ENCODE measurements around the gene RGL3. TPM values are rescaled to one million over a fixed set of nuclear protein-coding genes. Genes with fewer than 3 reads are reported as not detected.
A peak's percentile ranks its signal among the peaks of the same experiment; 100 is the strongest.

Gene RGL3
- total RNA-seq, 1 experiment from 2014 or later, result 53.1 TPM

- no peak overlapping the region for H3K4me3 Mint-ChIP-seq (ENCODE audit: unreplicated experiment)
- CTCF ChIA-PET, result interaction anchor here (0.6 kb wide), 1 partner anchor 308 kb away, joined by 4 read pairs; no protein-coding TSS in a partner anchor
- POLR2A ChIA-PET, result no interaction called here
- DNase-seq, result no peak
- H3K36me3 Mint-ChIP-seq (ENCODE audit: insufficient read depth, unreplicated experiment), result peaks cover 12% of the 10 kb centered on the region
- no peaks in the 10 kb centered on the region for H3K9me3 Mint-ChIP-seq (ENCODE audit: unreplicated experiment)
- H3K4me1 Mint-ChIP-seq (ENCODE audit: low read depth, unreplicated experiment), result no peaks in the 10 kb centered on the region
- H3K9me3 ChIP-seq, result no peaks in the 10 kb centered on the region
- no peaks in the 10 kb centered on the region for H3K36me3 ChIP-seq (ENCODE audit: control insufficient read depth, insufficient read depth, low read length)
- H3K4me1 ChIP-seq, result peaks cover 10% of the 10 kb centered on the region; the same call in 1 of the 2 replicates
- BruUV-seq (replicated peaks), result no TSS peak
- no peak overlapping the region for H3K4me3 ChIP-seq (ENCODE audit: low read depth, low read length)
- no peaks in the 10 kb centered on the region for H3K27me3 ChIP-seq (replicated peaks; ENCODE audit: control insufficient read depth, insufficient read depth, low read length)
- no peak overlapping the region for H3K27ac Mint-ChIP-seq (ENCODE audit: unreplicated experiment)
- intact Hi-C loops (cut with micrococcal nuclease; ENCODE audit: unreplicated experiment), result no loop called here
- TF ChIP-seq CTCF (IDR thresholded peaks at IDR 0.05; ENCODE audit: insufficient read depth in 1 of 2, low read depth in 1 of 2, low read length in 1 of 2, severe bottlenecking in 1 of 2, unreplicated experiment in 1 of 2), result no peak
- H3K27me3 Mint-ChIP-seq (ENCODE audit: insufficient read depth, unreplicated experiment), result no peaks in the 10 kb centered on the region
These were observed 41.4 kb downstream of the RGL3 start for GRCh38 chr19:11377756-11378155.

GRCh38 chr19:11377237-11377636, 41.9 kb downstream of the RGL3 start:
- POLR2A ChIA-PET, result no interaction called here
- H3K4me1 Mint-ChIP-seq (ENCODE audit: low read depth, unreplicated experiment), result no peaks in the 10 kb centered on the region
- no peak for DNase-seq
- H3K4me1 ChIP-seq, result peaks cover 10% of the 10 kb centered on the region; the same call in 1 of the 2 replicates
- TF ChIP-seq CTCF (IDR thresholded peaks at IDR 0.05; ENCODE audit: insufficient read depth in 1 of 2, low read depth in 1 of 2, low read length in 1 of 2, severe bottlenecking in 1 of 2, unreplicated experiment in 1 of 2), result no peak
- no peaks in the 10 kb centered on the region for H3K9me3 ChIP-seq
- peaks cover 12% of the 10 kb centered on the region for H3K36me3 Mint-ChIP-seq (ENCODE audit: insufficient read depth, unreplicated experiment)
- BruUV-seq (replicated peaks), result no TSS peak
- H3K4me3 ChIP-seq (ENCODE audit: low read depth, low read length), result no peak overlapping the region
- no peaks in the 10 kb centered on the region for H3K36me3 ChIP-seq (ENCODE audit: control insufficient read depth, insufficient read depth, low read length)
- H3K27ac Mint-ChIP-seq (ENCODE audit: unreplicated experiment), result peak overlapping the region; percentile 4
- H3K9me3 Mint-ChIP-seq (ENCODE audit: unreplicated experiment), result no peaks in the 10 kb centered on the region
- intact Hi-C loops (cut with micrococcal nuclease; ENCODE audit: unreplicated experiment), result no loop called here
- CTCF ChIA-PET, result interaction anchor here (0.6 kb wide), 2 partner anchors 63 to 87 kb away, joined by 3 read pairs; no protein-coding TSS in a partner anchor
- no peaks in the 10 kb centered on the region for H3K27me3 Mint-ChIP-seq (ENCODE audit: insufficient read depth, unreplicated experiment)
- no peak overlapping the region for H3K4me3 Mint-ChIP-seq (ENCODE audit: unreplicated experiment)
- no peaks in the 10 kb centered on the region for H3K27me3 ChIP-seq (replicated peaks; ENCODE audit: control insufficient read depth, insufficient read depth, low read length)

- Mint-ChIP-seq H3K27me3 (ENCODE audit: insufficient read depth, unreplicated experiment) (no peaks in the 10 kb centered on the region), H3K36me3 (ENCODE audit: insufficient read depth, unreplicated experiment) (peaks cover 6% of the 10 kb centered on the region), H3K9me3 (ENCODE audit: unreplicated experiment) (no peaks in the 10 kb centered on the region), H3K4me3 (ENCODE audit: unreplicated experiment) (no peak overlapping the region), H3K27ac (ENCODE audit: unreplicated experiment) (no peak overlapping the region), H3K4me1 (ENCODE audit: low read depth, unreplicated experiment) (no peaks in the 10 kb centered on the region)
- CTCF ChIA-PET, result interaction anchor here (0.7 to 2.1 kb wide), 13 partner anchors 8 to 161 kb away, joined by 3 to 30 read pairs (median 4); partner anchors contain the start of genes EPOR, ODAD3, PRKCSH and RAB3D
- POLR2A ChIA-PET, result interaction anchor here (0.5 to 1.7 kb wide), 17 partner anchors 8 to 222 kb away, joined by 3 to 19 read pairs (median 5); partner anchors contain the start of genes CCDC159, ECSIT, EPOR and ODAD3
- TF ChIP-seq CTCF (IDR thresholded peaks at IDR 0.05; ENCODE audit: insufficient read depth in 1 of 2, low read depth in 1 of 2, low read length in 1 of 2, severe bottlenecking in 1 of 2, unreplicated experiment in 1 of 2), result no peak
- no peaks in the 10 kb centered on the region for H3K36me3 ChIP-seq (ENCODE audit: control insufficient read depth, insufficient read depth, low read length)
- H3K4me1 ChIP-seq, result peaks cover 10% of the 10 kb centered on the region; the same call in 1 of the 2 replicates
- no peak for DNase-seq
- no peaks in the 10 kb centered on the region for H3K9me3 ChIP-seq
- TSS peak; percentile 82 for BruUV-seq (replicated peaks)
- no peaks in the 10 kb centered on the region for H3K27me3 ChIP-seq (replicated peaks; ENCODE audit: control insufficient read depth, insufficient read depth, low read length)
- intact Hi-C loops (cut with micrococcal nuclease; ENCODE audit: unreplicated experiment), result loop anchor here (2.0 kb wide), 2 partner anchors 29 to 83 kb away; partner anchors contain the start of genes CCDC159 and TMEM205
- peak overlapping the region; percentile 35 for H3K4me3 ChIP-seq (ENCODE audit: low read depth, low read length)
These were observed 43.8 kb downstream of the RGL3 start for GRCh38 chr19:11375143-11375948.
